ENCODE data around the gene DUSP5.

DUSP5 gene

DNA sequence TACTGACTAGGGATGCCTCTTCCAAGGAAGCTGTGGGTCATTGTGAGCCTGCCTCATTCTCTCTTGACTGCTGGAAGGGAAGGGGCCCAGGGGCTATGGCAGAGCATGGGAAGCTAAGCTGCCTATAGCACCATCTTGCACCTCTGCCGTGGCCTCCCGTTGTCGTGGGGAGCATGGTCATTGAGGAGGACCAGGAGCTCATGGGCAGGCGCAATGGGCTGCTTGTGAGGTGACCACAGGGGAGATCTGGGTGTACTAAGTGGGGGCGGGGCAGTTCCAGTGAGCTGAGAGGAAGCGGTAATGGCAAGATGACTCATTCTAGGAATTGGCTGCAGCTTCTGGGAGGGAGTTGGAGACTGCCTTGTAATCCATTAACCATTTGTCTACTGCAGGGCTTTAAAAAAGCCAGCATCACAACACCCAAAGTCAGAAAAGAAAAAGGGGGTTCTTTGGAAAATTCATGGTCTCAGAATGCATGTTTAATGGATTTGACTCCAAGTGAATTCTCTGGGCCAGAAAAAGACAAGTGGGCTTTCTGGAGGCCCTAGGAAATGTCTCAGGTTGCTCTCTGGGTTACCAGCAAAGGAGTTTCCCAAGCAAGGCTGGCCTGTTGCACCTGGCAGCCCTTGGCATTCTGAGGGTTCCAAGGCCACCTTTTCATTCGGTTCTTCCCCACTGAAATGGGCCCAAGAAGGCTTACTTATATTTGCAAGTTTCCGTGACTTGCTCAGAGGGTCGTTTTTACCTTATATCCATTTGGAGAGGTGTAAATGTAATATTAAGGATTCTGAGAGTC, 3.6 kb downstream of the DUSP5 start:
- no peak for DNase-seq

- no peak for DNase-seq
Measured at GRCh38 chr10:110502072-110502845, 4.6 kb downstream of the DUSP5 start.

GRCh38 chr10:110502851-110503301, 5.2 kb downstream of the DUSP5 start:
- DNase-seq: peak; percentile 49

- DNase-seq: no peak
Measured at GRCh38 chr10:110503528-110504110, 5.9 kb downstream of the DUSP5 start.

- DNase-seq: peak; percentile 41
Measured at GRCh38 chr10:110504111-110504735, 6.5 kb downstream of the DUSP5 start.

DNA sequence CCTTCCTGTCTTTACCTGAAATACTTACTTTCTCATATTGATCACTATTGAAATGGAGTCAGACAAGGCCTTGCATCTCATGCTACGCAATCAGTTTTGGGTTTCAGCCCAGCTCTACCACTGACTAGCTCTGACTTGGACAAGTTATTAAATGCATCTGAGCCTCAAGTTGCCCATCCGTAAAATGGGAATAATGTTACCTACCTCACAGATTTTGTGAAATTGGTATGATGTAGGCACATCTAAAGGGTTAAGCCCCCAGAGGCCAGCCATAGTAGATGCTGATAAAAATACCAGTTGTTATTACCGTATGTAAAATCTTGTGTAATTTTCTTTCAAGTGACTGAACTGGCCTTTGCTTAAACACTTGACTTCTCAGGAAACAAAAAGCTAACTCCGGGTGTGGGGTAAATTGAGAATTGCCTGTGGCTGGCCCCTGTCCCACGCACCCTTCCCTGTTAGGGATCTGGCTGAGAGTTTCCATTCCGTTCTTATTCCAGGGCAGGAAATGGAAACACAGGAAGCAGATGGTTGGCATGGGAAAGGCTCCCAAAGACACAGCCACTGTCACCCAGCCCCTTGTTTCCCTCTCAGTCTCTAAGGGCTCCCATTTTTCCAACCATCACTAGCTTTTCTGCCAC, 7.5 kb downstream of the DUSP5 start:
- no peak for DNase-seq

DNA sequence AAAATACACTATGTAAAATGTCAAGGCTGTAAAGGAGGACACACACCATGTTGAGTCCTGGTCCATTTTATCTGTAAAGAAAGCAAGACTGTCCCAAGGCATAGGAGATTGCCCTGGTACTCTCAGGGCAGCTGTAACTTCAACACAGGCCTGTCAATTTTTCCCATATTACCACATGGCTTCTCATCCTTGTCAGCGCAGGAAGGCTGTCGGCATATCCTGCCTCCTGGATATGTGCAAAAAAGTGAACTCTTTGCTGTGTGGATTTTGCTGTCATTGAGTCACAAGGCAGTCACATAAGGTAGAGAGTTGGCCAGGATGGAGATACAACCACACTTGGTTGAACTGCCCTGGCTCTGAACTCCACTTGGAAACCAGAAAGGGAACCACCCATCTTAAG, 8.7 kb downstream of the DUSP5 start:
- no peak for DNase-seq

GRCh38 chr10:110507346-110507745, 9.6 kb downstream of the DUSP5 start:
- DNase-seq: no peak

DNA sequence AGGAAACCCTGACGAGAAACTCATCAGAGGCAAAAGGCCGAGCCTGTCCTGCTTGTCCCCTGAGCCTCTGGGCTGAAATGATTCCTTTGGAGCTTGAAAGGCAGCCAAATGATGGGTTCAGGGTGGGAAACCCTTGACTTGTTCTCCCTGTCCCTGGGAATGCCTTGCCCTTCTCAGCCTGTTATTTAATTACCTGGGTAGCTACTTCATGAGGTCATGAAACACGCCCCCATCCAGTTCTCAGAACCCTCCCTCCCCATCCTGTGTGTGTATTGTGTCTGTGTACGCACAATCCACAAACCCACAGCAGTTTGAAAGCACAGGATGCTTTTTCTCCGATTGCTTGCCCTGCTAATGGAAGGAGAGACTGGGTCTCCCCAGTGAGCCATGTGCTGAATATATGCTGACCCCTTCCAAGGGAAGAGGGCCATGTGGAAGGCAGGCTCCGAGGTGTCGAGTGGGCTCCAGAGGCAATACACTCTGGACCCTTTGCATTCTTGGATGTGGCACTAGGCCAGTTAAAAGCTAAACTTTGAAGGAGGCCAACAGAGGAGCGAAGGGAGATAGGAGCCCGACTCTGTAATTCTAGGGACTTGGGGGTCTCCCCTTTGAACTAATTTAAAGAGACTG, 10.6 kb downstream of the DUSP5 start:
- no peak for DNase-seq

DNA sequence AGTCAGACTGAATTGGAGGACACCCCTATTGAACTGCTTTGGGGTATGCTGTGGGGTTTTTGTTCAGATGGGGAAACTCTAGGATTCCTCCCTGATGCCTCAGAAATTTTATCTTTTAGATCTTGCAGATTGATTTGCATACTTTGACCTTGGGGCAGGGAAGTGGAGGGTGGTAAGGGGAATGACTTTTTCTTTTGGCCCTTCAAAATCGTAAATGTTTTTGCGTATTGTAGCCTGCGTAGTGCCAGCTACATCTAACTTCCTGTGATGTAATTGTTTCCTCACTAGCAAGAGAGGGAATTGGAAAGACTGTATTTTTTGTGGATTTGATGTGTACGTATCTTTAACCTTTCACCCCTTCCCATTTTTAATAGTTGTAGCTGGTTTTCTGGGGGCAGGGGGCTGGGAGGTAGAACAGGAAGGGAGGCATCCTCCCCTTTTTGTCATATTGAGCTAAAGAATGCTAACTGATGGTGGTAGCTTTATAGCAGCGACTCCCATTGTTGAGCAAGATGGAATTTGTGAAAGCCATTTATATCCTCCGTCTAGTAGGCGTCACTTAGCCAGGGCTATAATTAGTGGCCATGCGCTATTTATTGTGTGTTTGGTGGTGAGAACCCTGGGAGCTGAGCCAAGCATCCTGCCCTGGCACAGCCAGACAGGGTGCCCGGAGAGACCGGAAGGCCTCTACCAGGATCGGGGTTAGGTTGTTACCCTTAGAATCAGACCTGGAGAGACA, 11.3 kb downstream of the DUSP5 start:
- no peak for DNase-seq

DNA sequence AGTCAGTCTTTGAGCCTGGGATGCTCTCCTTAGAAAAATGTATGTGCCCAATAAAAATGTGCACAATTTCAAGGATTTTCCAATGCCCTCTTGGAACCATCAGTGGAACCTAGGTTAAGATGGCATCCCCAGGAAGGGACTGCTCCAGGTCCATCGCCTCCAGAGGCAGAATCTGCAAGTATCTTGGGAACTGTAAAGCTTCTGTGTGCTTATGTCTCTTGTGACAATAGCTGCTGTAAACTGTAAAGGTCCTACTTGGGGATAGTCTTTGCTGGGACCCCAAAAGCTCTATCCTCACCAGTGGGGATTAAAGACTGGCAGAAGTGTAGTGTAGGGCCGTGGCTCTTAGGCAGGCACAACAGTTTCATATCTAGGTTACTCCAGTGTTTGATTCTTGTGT, 11.9 kb downstream of the DUSP5 start:
- no peak for DNase-seq

- no peak for DNase-seq
Measured at GRCh38 chr10:110510086-110510485, 12.4 kb downstream of the DUSP5 start.

DNA sequence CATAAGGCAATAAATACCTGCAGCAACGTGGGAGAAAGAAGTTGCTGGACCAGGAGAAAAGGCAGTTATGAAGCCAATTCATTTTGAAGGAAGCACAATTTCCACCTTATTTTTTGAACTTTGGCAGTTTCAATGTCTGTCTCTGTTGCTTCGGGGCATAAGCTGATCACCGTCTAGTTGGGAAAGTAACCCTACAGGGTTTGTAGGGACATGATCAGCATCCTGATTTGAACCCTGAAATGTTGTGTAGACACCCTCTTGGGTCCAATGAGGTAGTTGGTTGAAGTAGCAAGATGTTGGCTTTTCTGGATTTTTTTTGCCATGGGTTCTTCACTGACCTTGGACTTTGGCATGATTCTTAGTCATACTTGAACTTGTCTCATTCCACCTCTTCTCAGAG, 13.0 kb downstream of the DUSP5 start:
- DNase-seq: no peak

DNA sequence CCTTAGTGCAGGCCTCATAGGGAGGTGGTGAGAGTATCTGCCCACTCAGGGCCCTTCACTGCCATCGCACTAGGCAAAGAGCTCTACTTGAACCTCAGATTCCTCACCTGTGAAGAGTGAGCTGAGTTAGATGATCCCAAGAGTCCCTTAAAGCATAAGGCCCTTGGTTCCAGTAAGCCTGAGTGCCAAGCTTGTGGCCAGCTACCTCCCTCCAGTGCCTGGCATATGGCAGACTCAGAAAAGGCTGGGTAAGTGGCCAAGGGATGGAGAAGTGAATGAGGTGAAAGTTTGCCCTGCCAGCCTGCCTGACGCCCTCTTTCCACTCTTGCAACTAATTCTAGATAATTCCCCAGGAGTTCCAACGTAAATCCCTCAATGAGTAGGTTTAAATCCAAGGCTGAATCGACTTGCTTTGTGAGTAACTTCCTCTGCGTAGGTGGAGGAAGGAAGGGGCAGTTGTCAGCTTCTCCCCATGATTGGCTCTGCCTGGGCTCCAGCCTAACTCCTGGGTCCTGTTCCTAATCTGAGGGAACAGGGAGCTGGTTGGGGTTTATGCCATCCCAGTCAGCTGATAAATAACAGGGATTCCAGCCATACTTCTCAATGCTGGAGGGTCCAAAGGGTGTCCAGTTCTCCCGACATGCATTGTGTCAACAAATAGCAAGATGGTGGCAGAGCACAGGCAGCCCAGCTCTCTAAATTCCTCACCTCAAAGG, 14.2 kb downstream of the DUSP5 start:
- no peak for DNase-seq

- DNase-seq: no peak
Measured at GRCh38 chr10:110512461-110513187, 14.9 kb downstream of the DUSP5 start.

DNA sequence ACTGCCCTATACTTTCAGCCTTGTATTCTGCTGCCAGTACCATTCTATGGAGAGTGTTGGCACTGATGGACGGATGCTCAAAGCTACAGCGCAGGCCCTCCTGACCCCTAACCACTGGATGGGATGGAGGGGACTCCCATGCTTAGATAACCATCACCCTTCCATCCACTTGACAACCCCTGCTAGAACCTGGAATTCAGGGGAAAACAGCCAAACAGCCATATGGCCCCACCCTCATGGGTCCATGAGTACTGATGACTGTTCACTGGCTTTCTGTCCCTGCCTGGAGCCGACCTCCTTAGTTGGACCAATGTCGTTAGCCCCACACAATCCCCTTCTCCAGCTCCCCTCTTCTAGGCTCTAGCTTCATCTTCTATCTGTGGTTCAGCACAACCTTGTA, 16.2 kb downstream of the DUSP5 start:
- DNase-seq: no peak

GRCh38 chr10:110514848-110515247, 17.1 kb downstream of the DUSP5 start:
- DNase-seq: no peak

GRCh38 chr10:110516815-110517492, 19.2 kb downstream of the DUSP5 start:
- DNase-seq: no peak

GRCh38 chr10:110522365-110522988, 24.8 kb downstream of the DUSP5 start:
- DNase-seq: no peak
